ENCODE results near the gene SLC24A4.

GRCh38 chr14:92542766-92543554 is 220.0 kb downstream of the SLC24A4 start:
- TF ChIP-seq TAF1 (IDR thresholded peaks at IDR 0.05; ENCODE audit: low read depth, low read length) (no peak), POLR2A (IDR thresholded peaks at IDR 0.05; ENCODE audit: low read depth, low read length) (no peak), POLR2AphosphoS5 (IDR thresholded peaks at IDR 0.05; ENCODE audit: low read depth, low read length) (no peak)
